HUES6 (cell line): ENCODE data around the gene DOK6.

Experiments used
- H3K27ac ChIP-seq: 2 replicates; pipeline ENCODE4 v1.7.0; 2013; ENCODE audit warnings: low read depth, mild to moderate bottlenecking, low read length, inconsistent platforms
- H3K27me3 ChIP-seq: 2 replicates; pipeline ENCODE4 v1.6.1; 2013; ENCODE audit warnings: low read length; ENCODE audit not compliant: control insufficient read depth, insufficient read depth
- H3K36me3 ChIP-seq: 2 replicates; pipeline ENCODE4 v1.6.1; 2013; ENCODE audit warnings: low read length; ENCODE audit not compliant: control insufficient read depth, insufficient read depth
- H3K4me1 ChIP-seq: 2 replicates; pipeline ENCODE4 v1.6.1; 2013; ENCODE audit warnings: low read length; ENCODE audit not compliant: control insufficient read depth, insufficient read depth
- H3K4me3 ChIP-seq: 2 replicates; pipeline ENCODE4 v1.5.1; 2013; ENCODE audit warnings: low read depth, low read length
- H3K9ac ChIP-seq: one replicate; pipeline ENCODE4 v1.6.1; 2013; ENCODE audit warnings: mild to moderate bottlenecking, low read length
- H3K9me3 ChIP-seq: 2 replicates; pipeline ENCODE4 v1.6.1; 2013; ENCODE audit warnings: low read depth, low read length; ENCODE audit not compliant: control insufficient read depth, insufficient read depth

Gene DOK6

DNA sequence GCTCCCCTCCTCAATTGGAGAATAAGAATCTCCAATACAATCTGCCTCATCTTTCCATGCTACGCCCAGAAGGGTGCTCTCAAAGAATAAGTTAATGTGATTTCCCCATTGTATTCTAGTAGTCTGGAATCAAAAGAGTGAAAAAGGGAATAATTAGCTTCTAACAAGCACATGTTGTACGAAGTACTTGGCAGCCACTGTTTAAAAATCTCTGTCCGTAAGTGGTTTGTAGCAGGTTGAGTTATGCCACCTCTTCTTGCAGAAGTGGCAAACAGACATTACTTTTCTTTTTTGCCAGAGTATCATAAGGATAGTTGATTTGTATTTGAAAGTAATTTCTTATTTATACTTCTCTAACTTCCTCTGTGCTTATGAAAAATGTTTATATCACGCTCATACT lies 362.3 kb downstream of the DOK6 start:
- Histone ChIP-seq H3K9ac (no peak overlapping the region), H3K4me1 (peaks cover 8% of the 10 kb centered on the region), H3K4me3 (no peak overlapping the region), H3K9me3 (no peaks in the 10 kb centered on the region), H3K36me3 (no peaks in the 10 kb centered on the region), H3K27me3 (no peaks in the 10 kb centered on the region), H3K27ac (no peak overlapping the region)

DNA sequence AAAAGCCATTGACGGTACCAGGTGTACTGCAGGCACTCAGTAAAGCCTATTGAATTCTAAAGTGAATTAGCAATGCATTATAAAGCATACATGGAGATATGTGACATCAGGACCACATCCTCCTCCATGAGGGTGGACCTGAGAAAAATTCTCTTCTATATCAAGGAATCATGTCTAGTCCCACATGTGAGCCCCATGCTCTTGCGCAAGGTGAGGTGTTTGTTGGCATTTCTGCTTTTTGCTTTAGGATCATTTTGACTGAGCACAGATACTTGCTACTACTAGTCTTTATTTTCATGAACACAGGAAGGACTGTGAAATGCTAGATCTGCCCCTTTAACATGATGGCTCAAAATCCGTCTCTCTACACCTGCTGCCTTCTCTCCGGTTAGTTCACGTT lies 363.1 kb downstream of the DOK6 start:
- no peaks in the 10 kb centered on the region for H3K9me3 ChIP-seq
- no peak overlapping the region for H3K4me3 ChIP-seq
- no peaks in the 10 kb centered on the region for H3K36me3 ChIP-seq
- H3K9ac ChIP-seq = no peak overlapping the region
- H3K4me1 ChIP-seq = no peaks in the 10 kb centered on the region
- H3K27ac ChIP-seq = no peak overlapping the region
- H3K27me3 ChIP-seq = no peaks in the 10 kb centered on the region

DNA sequence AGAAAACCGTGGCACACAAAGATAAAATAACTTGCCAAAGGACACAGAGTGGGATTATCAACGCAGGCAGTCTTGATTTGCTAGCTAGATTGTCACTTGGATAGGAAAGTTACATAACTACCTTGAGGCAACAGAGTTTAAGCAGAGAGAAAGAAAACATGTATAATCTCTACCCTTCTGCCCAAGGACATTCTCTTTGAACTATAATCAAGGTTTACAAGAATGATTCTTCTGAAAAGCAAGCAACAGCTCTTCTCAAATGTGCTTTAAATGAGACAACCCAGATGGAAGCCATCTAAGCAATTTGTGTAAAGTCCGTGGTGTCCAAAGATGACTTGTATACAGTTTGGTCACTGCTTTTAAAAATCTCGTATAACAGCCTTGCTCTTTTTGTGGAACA lies 369.6 kb downstream of the DOK6 start:
- Histone ChIP-seq H3K9me3 (no peaks in the 10 kb centered on the region), H3K4me3 (no peak overlapping the region), H3K4me1 (no peaks in the 10 kb centered on the region)

DNA sequence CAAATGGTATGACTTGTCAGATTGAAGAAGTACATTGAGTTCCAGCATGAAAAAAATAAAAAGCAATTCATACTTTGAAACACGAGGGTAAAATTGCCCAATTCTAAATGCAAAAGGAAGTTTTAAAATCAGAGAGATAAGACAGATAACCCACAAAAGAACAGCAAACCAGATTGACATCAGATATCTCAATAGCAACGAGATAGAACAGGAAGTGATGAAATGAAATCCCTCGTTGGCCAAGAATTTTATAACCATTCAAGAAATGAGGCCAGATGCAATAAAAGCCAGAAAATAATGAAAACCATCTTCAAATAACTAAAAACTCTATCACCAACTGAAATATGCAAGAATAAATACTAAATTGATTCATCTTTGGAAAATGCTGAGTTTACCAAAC lies 374.1 kb downstream of the DOK6 start:
- Histone ChIP-seq H3K9me3 (no peaks in the 10 kb centered on the region), H3K36me3 (no peaks in the 10 kb centered on the region), H3K4me3 (no peak overlapping the region), H3K4me1 (no peaks in the 10 kb centered on the region), H3K27me3 (no peaks in the 10 kb centered on the region), H3K27ac (no peak overlapping the region), H3K9ac (no peak overlapping the region)

More for the DNA sequence above, 369.6 kb downstream of the DOK6 start:
- H3K27me3 ChIP-seq = no peaks in the 10 kb centered on the region
- H3K9ac ChIP-seq = no peak overlapping the region
- no peak overlapping the region for H3K27ac ChIP-seq
- H3K36me3 ChIP-seq = no peaks in the 10 kb centered on the region

DNA sequence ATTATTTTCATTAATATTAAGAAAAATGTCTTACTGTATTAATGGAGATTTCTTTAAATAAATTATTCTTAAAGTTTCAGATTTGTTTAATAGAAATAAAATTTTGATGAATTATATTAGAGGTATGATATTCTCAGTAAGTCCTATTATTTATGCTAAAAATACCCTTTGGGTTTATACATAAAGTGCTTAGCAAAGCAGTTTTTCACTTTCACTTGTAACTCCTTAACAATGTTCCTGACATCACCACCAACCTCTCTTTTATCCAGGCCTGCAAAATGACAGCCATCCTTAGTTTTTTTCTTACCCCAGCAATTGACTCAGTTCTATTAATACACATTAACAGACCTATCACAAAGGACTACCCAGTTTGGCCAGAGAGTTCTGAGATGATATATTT lies 376.6 kb downstream of the DOK6 start:
- Histone ChIP-seq H3K27ac (no peak overlapping the region), H3K4me1 (no peaks in the 10 kb centered on the region), H3K9ac (no peak overlapping the region), H3K4me3 (no peak overlapping the region), H3K9me3 (no peaks in the 10 kb centered on the region), H3K36me3 (no peaks in the 10 kb centered on the region), H3K27me3 (no peaks in the 10 kb centered on the region)

GRCh38 chr18:69778680-69779079 lies 378.0 kb downstream of the DOK6 start:
- H3K9ac ChIP-seq = no peak overlapping the region
- no peaks in the 10 kb centered on the region for H3K27me3 ChIP-seq
- no peak overlapping the region for H3K4me3 ChIP-seq
- no peaks in the 10 kb centered on the region for H3K36me3 ChIP-seq
- H3K27ac ChIP-seq = no peak overlapping the region
- no peaks in the 10 kb centered on the region for H3K9me3 ChIP-seq
- H3K4me1 ChIP-seq = no peaks in the 10 kb centered on the region

DNA sequence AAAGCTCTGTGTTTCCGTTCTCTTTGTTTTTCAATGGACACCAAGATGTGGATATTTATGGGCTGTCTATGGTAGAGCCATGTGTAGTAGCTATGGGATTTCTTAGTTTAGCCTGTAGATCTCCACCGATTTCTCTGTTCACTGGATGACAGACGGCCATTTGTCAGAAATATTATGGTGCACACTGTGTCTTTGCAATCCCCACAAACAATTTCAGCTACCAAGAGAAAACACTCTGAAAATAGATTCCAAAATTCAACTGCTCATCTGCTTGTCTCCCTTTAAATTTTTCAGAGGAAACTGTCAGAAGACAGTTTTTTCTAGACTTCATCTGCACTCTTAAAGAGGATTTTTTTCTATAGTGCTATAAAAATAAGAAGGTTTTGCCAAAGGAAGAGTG lies 380.2 kb downstream of the DOK6 start:
- Histone ChIP-seq H3K36me3 (no peaks in the 10 kb centered on the region), H3K9ac (no peak overlapping the region), H3K4me3 (no peak overlapping the region), H3K27ac (no peak overlapping the region), H3K9me3 (no peaks in the 10 kb centered on the region), H3K27me3 (no peaks in the 10 kb centered on the region), H3K4me1 (no peaks in the 10 kb centered on the region)

DNA sequence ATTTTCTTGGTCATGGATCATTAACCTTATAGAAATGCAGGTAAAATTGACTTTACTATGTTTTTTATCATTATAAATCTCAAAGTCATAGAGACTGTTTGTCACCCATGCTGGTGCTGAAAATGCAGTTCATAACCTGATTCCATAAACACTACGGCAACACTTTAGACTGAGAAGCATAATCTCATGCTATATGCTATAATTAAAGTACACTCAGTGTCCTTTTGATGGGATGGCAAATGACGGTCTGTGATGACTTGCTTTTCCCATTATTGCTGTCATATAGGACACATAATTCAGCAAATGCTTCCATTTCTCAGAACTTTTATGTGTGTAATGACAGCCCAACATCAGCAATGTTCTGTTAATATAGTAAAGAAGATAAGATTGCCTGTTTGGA lies 384.1 kb downstream of the DOK6 start:
- Histone ChIP-seq H3K9ac (no peak overlapping the region), H3K9me3 (no peaks in the 10 kb centered on the region), H3K27ac (no peak overlapping the region), H3K27me3 (no peaks in the 10 kb centered on the region), H3K4me1 (no peaks in the 10 kb centered on the region), H3K4me3 (no peak overlapping the region), H3K36me3 (no peaks in the 10 kb centered on the region)

GRCh38 chr18:69785466-69785865 lies 384.8 kb downstream of the DOK6 start:
- Histone ChIP-seq H3K36me3 (no peaks in the 10 kb centered on the region), H3K9ac (no peak overlapping the region), H3K4me1 (no peaks in the 10 kb centered on the region), H3K9me3 (no peaks in the 10 kb centered on the region), H3K4me3 (no peak overlapping the region), H3K27ac (no peak overlapping the region), H3K27me3 (no peaks in the 10 kb centered on the region)

GRCh38 chr18:69786427-69786826 lies 385.7 kb downstream of the DOK6 start:
- Histone ChIP-seq H3K4me3 (no peak overlapping the region), H3K27me3 (no peaks in the 10 kb centered on the region), H3K4me1 (no peaks in the 10 kb centered on the region), H3K36me3 (no peaks in the 10 kb centered on the region), H3K27ac (no peak overlapping the region), H3K9ac (no peak overlapping the region), H3K9me3 (no peaks in the 10 kb centered on the region)

DNA sequence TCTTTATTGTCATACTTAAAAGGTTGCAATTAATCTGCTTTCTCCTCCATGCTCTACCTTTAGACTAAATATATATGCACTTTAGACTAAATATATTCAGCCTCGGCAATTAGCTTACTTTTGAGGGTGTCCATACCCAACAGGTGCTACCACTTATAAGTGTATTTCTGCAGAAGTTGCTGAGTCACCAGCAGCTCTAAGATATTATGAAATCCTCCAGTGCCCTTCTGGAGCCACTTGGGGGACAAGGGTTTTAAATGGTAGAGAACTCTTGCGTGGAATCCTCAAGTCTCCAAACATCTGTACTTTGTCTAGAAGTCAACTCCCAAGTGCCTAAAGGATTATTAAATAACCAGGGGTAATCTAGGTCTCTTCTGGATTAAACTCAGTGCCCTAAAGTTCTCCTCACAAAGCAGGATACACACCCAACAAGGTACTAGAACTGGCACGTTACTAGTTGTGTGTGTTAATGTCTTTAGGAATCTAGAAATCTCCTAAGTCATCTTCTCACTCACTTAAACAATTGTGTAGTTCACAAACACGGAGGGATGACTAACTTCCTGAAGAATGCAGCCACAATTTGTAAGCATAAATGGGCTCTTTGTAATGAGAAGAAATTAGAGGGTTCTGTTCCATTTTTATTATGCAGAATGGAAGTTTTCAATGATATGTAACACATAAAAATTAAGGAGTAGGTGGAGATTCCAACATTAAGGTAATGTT lies 387.3 kb downstream of the DOK6 start:
- no peaks in the 10 kb centered on the region for H3K9me3 ChIP-seq
- H3K4me1 ChIP-seq = no peaks in the 10 kb centered on the region
- no peak overlapping the region for H3K4me3 ChIP-seq
- no peak overlapping the region for H3K9ac ChIP-seq
- no peaks in the 10 kb centered on the region for H3K36me3 ChIP-seq
- H3K27me3 ChIP-seq = no peaks in the 10 kb centered on the region
- H3K27ac ChIP-seq = no peak overlapping the region

DNA sequence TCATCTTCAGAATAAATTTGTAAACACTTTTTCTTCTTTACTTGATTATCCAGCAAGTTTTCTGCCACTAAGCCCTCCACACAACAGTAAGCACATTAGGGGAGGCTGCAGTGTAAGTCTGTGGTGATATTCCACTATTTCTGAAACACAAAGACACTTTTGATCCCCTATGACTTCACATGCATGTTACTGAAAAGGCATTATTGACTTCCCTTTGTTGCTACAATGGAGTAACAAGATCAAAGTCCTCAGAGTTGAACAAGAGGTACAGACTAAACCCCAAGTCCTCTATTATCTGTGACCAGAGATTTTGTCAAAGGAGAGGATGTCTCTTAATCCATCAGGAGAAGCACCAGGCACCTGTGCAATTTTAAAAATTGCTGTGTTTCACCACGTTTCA lies 389.1 kb downstream of the DOK6 start:
- Histone ChIP-seq H3K4me3 (no peak overlapping the region), H3K4me1 (no peaks in the 10 kb centered on the region), H3K9me3 (no peaks in the 10 kb centered on the region), H3K36me3 (no peaks in the 10 kb centered on the region), H3K27me3 (no peaks in the 10 kb centered on the region), H3K27ac (no peak overlapping the region), H3K9ac (no peak overlapping the region)
